H1 (cell line): ENCODE results near the gene LRRC32. TPM values are rescaled to one million over a fixed set of nuclear protein-coding genes. Genes with fewer than 3 reads are reported as not detected.

Experiments
- CTCF ChIA-PET: fragments of 300-600 bp; sonication (Branson Sonifier 250); formaldehyde crosslinking; loops from one replicate; lab custom pipeline; 2021; ENCODE audit not compliant: partially characterized antibody; lab: Charles Lee
- POLR2A ChIA-PET: fragments of 300-600 bp; sonication (Branson Sonifier 250); formaldehyde crosslinking; loops from one replicate; lab custom pipeline; 2021; ENCODE audit warnings: inconsistent platforms; ENCODE audit not compliant: partially characterized antibody; lab: Charles Lee
- DNase-seq, 2 experiments: peaks; one replicate each; pipeline versions ENCODE4 v3.0.0 to v3.0.0-alpha.2; 2010 to 2022; ENCODE audit warnings: low spot score in 2 of 2, low read depth in 1 of 2, mixed read lengths in 1 of 2
- FAIRE-seq: peaks from 2 replicates; lab custom pipeline; 2011; peaks lifted over from hg19 to GRCh38; lab: Jason Lieb, UNC
- H2AFZ ChIP-seq: 2 replicates; pipeline ENCODE4 v1.8.1; 2012; ENCODE audit warnings: low read length, inconsistent platforms
- H2AK5ac ChIP-seq: 2 replicates; pipeline ENCODE4 v1.6.1; 2013; ENCODE audit warnings: low read depth, low read length
- H2BK120ac ChIP-seq: replicated peaks from 2 replicates; pipeline ENCODE3; 2013; ENCODE audit warnings: low read depth, low read length, inconsistent platforms
- H2BK12ac ChIP-seq: 2 replicates; pipeline ENCODE4 v1.6.1; 2013; ENCODE audit warnings: low read depth, low read length
- H2BK15ac ChIP-seq: 2 replicates; pipeline ENCODE4 v1.6.1; 2013; ENCODE audit warnings: low read length
- H2BK20ac ChIP-seq: 2 replicates; pipeline ENCODE4 v1.6.1; 2013; ENCODE audit warnings: low read length
- H2BK5ac ChIP-seq: 2 replicates; pipeline ENCODE4 v1.6.1; 2013; ENCODE audit warnings: low read depth, low read length
- H3K14ac ChIP-seq: 2 replicates; pipeline ENCODE4 v1.6.1; 2013; ENCODE audit warnings: inconsistent platforms; ENCODE audit not compliant: insufficient read length
- H3K18ac ChIP-seq: 2 replicates; pipeline ENCODE4 v1.6.1; 2013; ENCODE audit warnings: low read length; ENCODE audit errors: extremely low read depth
- H3K23ac ChIP-seq: 2 replicates; pipeline ENCODE4 v1.6.1; 2013; ENCODE audit warnings: inconsistent platforms; ENCODE audit not compliant: insufficient read length
- H3K23me2 ChIP-seq: 2 replicates; pipeline ENCODE4 v1.6.1; 2013; ENCODE audit warnings: low read depth, low read length
- H3K27ac ChIP-seq: 2 replicates; pipeline ENCODE4 v1.6.1; 2011; ENCODE audit warnings: low read depth, low read length, inconsistent platforms
- H3K27me3 ChIP-seq, 4 experiments: replicated peaks in 1 of 4; 1 replicate in 1 of 4; 2 replicates in 3 of 4; pipeline versions ENCODE4 v1.6.1 to v1.8.1; 2011 to 2013; ENCODE audit warnings: low read length in 3 of 4, mild to moderate bottlenecking in 3 of 4, inconsistent platforms in 2 of 4, mixed read lengths in 2 of 4, moderate library complexity in 1 of 4; ENCODE audit not compliant: control insufficient read depth in 3 of 4, insufficient read depth in 3 of 4; ENCODE audit errors: extremely low read depth in 1 of 4
- H3K36me3 ChIP-seq, 4 experiments: 2 replicates each; pipeline versions ENCODE4 v1.6.1 to v1.8.1; 2011 to 2013; ENCODE audit warnings: mild to moderate bottlenecking in 4 of 4, low read length in 3 of 4, moderate library complexity in 2 of 4, control low read depth in 1 of 4, inconsistent platforms in 1 of 4; ENCODE audit not compliant: insufficient read depth in 4 of 4, control insufficient read depth in 2 of 4
- H3K4ac ChIP-seq: replicated peaks from 2 replicates; pipeline ENCODE3; 2013; ENCODE audit warnings: low read length, low read depth, mixed read lengths, inconsistent platforms; ENCODE audit not compliant: insufficient read length
- H3K4me1 ChIP-seq, 4 experiments: replicated peaks in 1 of 4; 1 replicate in 1 of 4; 2 replicates in 3 of 4; pipeline versions ENCODE4 v1.6.1 to v1.8.1; 2011 to 2013; ENCODE audit warnings: low read length in 3 of 4, inconsistent platforms in 2 of 4, mixed read lengths in 1 of 4; ENCODE audit not compliant: insufficient read depth in 4 of 4, control insufficient read depth in 3 of 4
- H3K4me2 ChIP-seq, 2 experiments: 2 replicates each; pipeline versions ENCODE4 v1.6.1 to v1.8.1; 2011 to 2013; ENCODE audit warnings: low read depth in 2 of 2, low read length in 2 of 2, control low read depth in 1 of 2, inconsistent platforms in 1 of 2, mild to moderate bottlenecking in 1 of 2; ENCODE audit not compliant: insufficient read depth in 1 of 2
- H3K4me3 ChIP-seq, 4 experiments: fragments of 200-600, 300-600 bp in 1 of 4; sonication (generic), shearing (Covaris generic), sonication (Bioruptor Twin) in 1 of 4; 2 replicates each; pipeline versions ENCODE4 v1.5.1 to v1.8.1; 2011 to 2016; ENCODE audit warnings: low read length in 4 of 4, low read depth in 3 of 4, control low read depth in 2 of 4, inconsistent platforms in 2 of 4, mild to moderate bottlenecking in 2 of 4, mixed read lengths in 1 of 4, moderate library complexity in 1 of 4; ENCODE audit not compliant: insufficient read depth in 2 of 4; ENCODE audit errors: extremely low read depth in 1 of 4
- H3K56ac ChIP-seq: replicated peaks from 2 replicates; pipeline ENCODE3; 2013; ENCODE audit warnings: low read depth, mild to moderate bottlenecking, mixed read lengths, low read length, inconsistent platforms; ENCODE audit not compliant: insufficient read length
- H3K79me1 ChIP-seq: 2 replicates; pipeline ENCODE4 v1.6.1; 2013; ENCODE audit warnings: low read depth, low read length, control low read depth
- H3K79me2 ChIP-seq, 2 experiments: 2 replicates each; pipeline versions ENCODE4 v1.6.1 to v1.8.1; 2012 to 2013; ENCODE audit warnings: low read length in 2 of 2, mild to moderate bottlenecking in 2 of 2, inconsistent platforms in 1 of 2; ENCODE audit not compliant: insufficient read depth in 2 of 2, control insufficient read depth in 1 of 2
- H3K9ac ChIP-seq, 4 experiments: replicated peaks in 1 of 4; 1 replicate in 1 of 4; 2 replicates in 3 of 4; pipeline versions ENCODE4 v1.6.1 to v1.8.1; 2011 to 2013; ENCODE audit warnings: low read depth in 3 of 4, low read length in 3 of 4, control low read depth in 2 of 4, mild to moderate bottlenecking in 2 of 4, moderate library complexity in 2 of 4, inconsistent platforms in 1 of 4; ENCODE audit errors: extremely low read depth in 1 of 4
- H3K9me3 ChIP-seq, 2 experiments: 2 replicates each; pipeline versions ENCODE4 v1.6.1 to v1.8.1; 2012 to 2013; ENCODE audit warnings: mild to moderate bottlenecking in 2 of 2, moderate library complexity in 2 of 2, control low read depth in 1 of 2, inconsistent platforms in 1 of 2, low read depth in 1 of 2, low read length in 1 of 2, mixed read lengths in 1 of 2; ENCODE audit not compliant: insufficient read depth in 2 of 2
- H4K20me1 ChIP-seq, 2 experiments: replicated peaks in 1 of 2; 2 replicates each; pipeline versions ENCODE3 to v1.8.1; 2011 to 2013; ENCODE audit warnings: inconsistent platforms in 2 of 2, low read length in 2 of 2, mild to moderate bottlenecking in 1 of 2; ENCODE audit not compliant: insufficient read depth in 2 of 2, control insufficient read depth in 1 of 2
- H4K5ac ChIP-seq: 2 replicates; pipeline ENCODE4 v1.6.1; 2013; ENCODE audit warnings: low read length, low read depth, mixed read lengths, inconsistent platforms; ENCODE audit not compliant: insufficient read length
- H4K8ac ChIP-seq: 2 replicates; pipeline ENCODE4 v1.8.0; 2013; ENCODE audit warnings: mild to moderate bottlenecking, moderate library complexity, low read length, inconsistent platforms; ENCODE audit not compliant: insufficient read depth; ENCODE audit errors: extremely low read depth
- H4K91ac ChIP-seq: replicated peaks from 2 replicates; pipeline ENCODE3; 2013; ENCODE audit warnings: low read length, mixed read lengths, inconsistent platforms; ENCODE audit not compliant: insufficient read length
- CEBPB ChIP-seq: IDR thresholded peaks from 2 replicates; pipeline ENCODE4 v1.6.1; 2012; ENCODE audit warnings: low read depth, low read length
- CHD1 ChIP-seq: IDR thresholded peaks from 2 replicates; pipeline ENCODE4 v1.6.1; 2012; ENCODE audit warnings: low read depth, low read length, improper control_type of control experiment
- SP4 ChIP-seq: IDR thresholded peaks from 2 replicates; pipeline ENCODE4 v1.6.1; 2012; ENCODE audit warnings: low read length, inconsistent platforms
- TBP ChIP-seq: IDR thresholded peaks from 2 replicates; pipeline ENCODE4 v1.6.1; 2011; ENCODE audit warnings: low read depth, low read length, improper control_type of control experiment
- TCF12 ChIP-seq: IDR thresholded peaks from 2 replicates; pipeline ENCODE4 v1.6.1; 2011; ENCODE audit warnings: low read depth, mild to moderate bottlenecking, low read length
- WGBS, 2 experiments: shearing (Covaris generic) in 1 of 2; methylation state at CpG; one replicate each; pipeline versions ENCODE4 v1.1.6 to v1.1.7; 2013 to 2015; ENCODE audit warnings: low lambda C conversion rate in 2 of 2, mixed read lengths in 2 of 2, inconsistent platforms in 1 of 2, low coverage in 1 of 2, missing lambda C conversion rate in 1 of 2; ENCODE audit not compliant: insufficient replicate concordance in 2 of 2, insufficient coverage in 1 of 2, insufficient read length in 1 of 2; ENCODE audit errors: extremely low coverage in 1 of 2, missing lambda C conversion rate in 1 of 2; 5-methylcytosine and 5-hydroxymethylcytosine counted together
- polyA plus RNA-seq, 7 experiments: library from polyadenylated mRNA; depleted of rRNA in 3 of 7; stranded (reverse) in 5 of 7; unstranded in 2 of 7; fragments of >200 nt in 5 of 7; fragments of 200-250 nt in 2 of 7; gene quantifications; 1 replicate in 5 of 7; 2 replicates in 1 of 7; 4 replicates in 1 of 7; pipeline versions ENCODE4 v1.2.1 to v1.2.3, GENCODE V29; 2011 to 2013; ENCODE audit warnings: missing spikeins in 2 of 7, mixed read lengths in 2 of 7
- total RNA-seq: library from RNA; stranded (reverse); fragmentation: NEBNext Ultra II Directional; extraction: Animal tissue kit (Norgen Biotek cat#: 25700); gene quantifications from 2 replicates; pipeline ENCODE4 v1.2.1, GENCODE V29; 2021
- TF ChIP-seq, protein P1 (sequence below), 3 experiments: IDR thresholded peaks; 1 replicate in 2 of 3; 2 replicates in 1 of 3; pipeline versions ENCODE4 v1.5.1 to v1.6.1; 2011; ENCODE audit warnings: low read length in 3 of 3, mild to moderate bottlenecking in 3 of 3, inconsistent platforms in 2 of 3, low read depth in 1 of 3, moderate library complexity in 1 of 3; ENCODE audit not compliant: insufficient read depth in 1 of 3; ENCODE audit errors: control extremely low read depth in 1 of 3

The LRRC32 gene
- total and polyA plus RNA-seq, 2 of the 8 experiments (the other 6 are each of a cell fraction or from before 2014, with no cell fraction given) = 0.99 to 1.9 TPM

DNA sequence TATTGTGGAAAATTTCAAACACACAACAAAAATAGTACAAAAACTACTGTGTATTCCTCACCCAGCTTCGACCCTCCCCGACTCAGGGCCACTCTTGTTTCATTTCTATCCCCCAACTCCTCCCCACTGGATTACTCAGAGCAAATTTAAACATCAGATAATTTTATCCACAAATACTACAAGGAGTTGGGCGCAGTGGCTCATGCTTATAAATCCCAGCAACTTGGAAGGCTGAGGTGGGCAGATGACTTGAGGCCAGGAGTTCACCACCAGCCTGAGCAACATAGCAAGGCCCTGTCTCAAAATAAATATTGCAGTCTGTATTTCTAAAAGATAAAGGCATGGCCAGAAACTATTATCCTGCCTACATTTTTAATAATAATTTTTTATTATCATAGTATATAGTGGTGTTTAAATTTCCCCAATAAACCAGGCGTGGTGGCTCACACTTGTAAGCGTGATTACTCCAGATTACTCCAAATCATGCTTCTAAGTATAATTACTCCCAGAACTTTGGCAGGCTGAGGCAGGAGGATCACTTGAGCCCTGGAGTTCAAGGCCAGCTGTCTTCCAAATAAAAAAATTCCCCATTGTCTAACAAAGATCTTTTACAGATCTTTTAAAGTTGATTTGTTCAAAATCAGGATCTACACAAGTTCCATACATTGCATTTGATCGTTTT is 39.8 kb downstream of the LRRC32 start:
- 0 out of 4 replicates have a peak, but pooled peaks cover 0 to 4% of the 10 kb centered on the region in 2 experiments for H3K9me3 ChIP-seq
- H3K4me3 ChIP-seq = no peak overlapping the region
- no peak for FAIRE-seq
- no peak overlapping the region for H3K56ac ChIP-seq
- H4K8ac ChIP-seq = no peak overlapping the region; the same call in 1 of the 2 replicates
- no peak overlapping the region for H2AK5ac ChIP-seq
- WGBS, 2 experiments = 98% methylated on average over 6 of the region's 6 CpGs; no CpG with 5 or more reads in 1 of the 2 experiments
- H3K4ac ChIP-seq = no peak overlapping the region
- H3K27ac ChIP-seq = no peak overlapping the region
- no peak overlapping the region for H4K91ac ChIP-seq
- no peak for TF ChIP-seq SP4
- no peak for TF ChIP-seq TBP
- no peak for TF ChIP-seq TCF12
- TF ChIP-seq, protein P1, sequence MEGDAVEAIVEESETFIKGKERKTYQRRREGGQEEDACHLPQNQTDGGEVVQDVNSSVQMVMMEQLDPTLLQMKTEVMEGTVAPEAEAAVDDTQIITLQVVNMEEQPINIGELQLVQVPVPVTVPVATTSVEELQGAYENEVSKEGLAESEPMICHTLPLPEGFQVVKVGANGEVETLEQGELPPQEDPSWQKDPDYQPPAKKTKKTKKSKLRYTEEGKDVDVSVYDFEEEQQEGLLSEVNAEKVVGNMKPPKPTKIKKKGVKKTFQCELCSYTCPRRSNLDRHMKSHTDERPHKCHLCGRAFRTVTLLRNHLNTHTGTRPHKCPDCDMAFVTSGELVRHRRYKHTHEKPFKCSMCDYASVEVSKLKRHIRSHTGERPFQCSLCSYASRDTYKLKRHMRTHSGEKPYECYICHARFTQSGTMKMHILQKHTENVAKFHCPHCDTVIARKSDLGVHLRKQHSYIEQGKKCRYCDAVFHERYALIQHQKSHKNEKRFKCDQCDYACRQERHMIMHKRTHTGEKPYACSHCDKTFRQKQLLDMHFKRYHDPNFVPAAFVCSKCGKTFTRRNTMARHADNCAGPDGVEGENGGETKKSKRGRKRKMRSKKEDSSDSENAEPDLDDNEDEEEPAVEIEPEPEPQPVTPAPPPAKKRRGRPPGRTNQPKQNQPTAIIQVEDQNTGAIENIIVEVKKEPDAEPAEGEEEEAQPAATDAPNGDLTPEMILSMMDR (IDR thresholded peaks at IDR 0.05; ENCODE audit: control extremely low read depth in 1 of 3, insufficient read depth in 1 of 3, low read depth in 1 of 3, low read length in 3 of 3) = no peak
- no peak for TF ChIP-seq CEBPB
- no peak for TF ChIP-seq CHD1
- no peak overlapping the region for H2BK12ac ChIP-seq
- no peak overlapping the region for H3K18ac ChIP-seq
- ChIA-PET CTCF (interaction anchor here (0.6 to 1.4 kb wide), 3 partner anchors 29 to 499 kb away, joined by 3 read pairs; no protein-coding TSS in a partner anchor), POLR2A (no interaction called here)
- no peaks in the 10 kb centered on the region for H4K20me1 ChIP-seq
- no peak overlapping the region for H3K9ac ChIP-seq
- H2BK5ac ChIP-seq = no peak overlapping the region
- H3K79me2 ChIP-seq = no peaks in the 10 kb centered on the region
- H3K4me1 ChIP-seq = no peaks in the 10 kb centered on the region
- H3K27me3 ChIP-seq = no peaks in the 10 kb centered on the region
- no peaks in the 10 kb centered on the region for H3K79me1 ChIP-seq
- H3K14ac ChIP-seq = no peak overlapping the region
- H2BK20ac ChIP-seq = no peak overlapping the region
- no peaks in the 10 kb centered on the region for H3K36me3 ChIP-seq
- H3K23ac ChIP-seq = no peak overlapping the region
- H2AFZ ChIP-seq = 0 out of 2 replicates have a peak overlapping the region, but pooled peaks have one; percentile 76
- H4K5ac ChIP-seq = no peak overlapping the region
- no peak overlapping the region for H3K4me2 ChIP-seq
- no peak overlapping the region for H2BK120ac ChIP-seq
- no peaks in the 10 kb centered on the region for H3K23me2 ChIP-seq
- no peak for DNase-seq
- no peak overlapping the region for H2BK15ac ChIP-seq
